Omental fat pad (tissue), 4 donors: ENCODE measurements around the gene TDRD10. TPM values are rescaled to one million over a fixed set of nuclear protein-coding genes. Genes with fewer than 3 reads are reported as not detected.
A peak's percentile ranks its signal among the peaks of the same experiment; 100 is the strongest.

Source experiments
- ATAC-seq: fragments of 150-250 bp; one replicate; pipeline ENCODE4 v1.9.1; 2016; ENCODE audit warnings: mild to moderate bottlenecking, moderate library complexity; ENCODE audit not compliant: low FRiP score
- DNase-seq: peaks from one replicate; pipeline ENCODE4 v3.0.0-alpha.2; 2019; ENCODE audit warnings: low spot score
- total RNA-seq, 4 donors: library from RNA; depleted of rRNA; stranded (reverse); fragments of >200 nt; gene quantifications; one replicate each; pipeline ENCODE4 v1.1.0, GENCODE V29; 2016
- TF ChIP-seq, protein P1 (sequence below), 3 donors: fragments of 450-650 bp; IDR thresholded peaks; one replicate each; pipeline ENCODE4 v1.5.1; 2016 to 2017; ENCODE audit warnings: antibody characterized with exemption in 3 of 3, mild to moderate bottlenecking in 3 of 3, moderate library complexity in 2 of 3

TDRD10 gene
- total RNA-seq, 4 donors from 2014 or later = 6.4 to 15.3 (median 7.7) TPM

DNA sequence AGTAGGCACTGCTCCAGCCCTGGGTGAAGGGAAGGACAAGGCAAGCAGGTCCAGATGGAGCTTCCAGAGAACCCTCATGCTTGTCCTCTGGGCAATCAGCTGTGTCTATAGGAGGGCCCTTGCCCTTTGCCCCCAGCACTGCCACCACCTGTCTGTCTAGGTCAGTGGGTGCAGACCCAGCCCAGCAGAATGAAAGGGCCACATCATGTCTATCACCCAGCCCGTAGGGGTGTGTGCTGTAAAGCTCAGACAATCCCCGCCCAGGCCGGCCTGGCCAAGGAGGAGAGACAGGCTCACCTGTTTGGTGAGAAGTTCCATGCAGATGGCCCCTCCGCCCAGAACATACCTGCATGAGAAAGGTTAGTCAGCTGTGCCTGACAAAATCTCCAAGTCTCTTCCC lies 49.5 kb downstream of the TDRD10 start:
- ATAC-seq (no peak), DNase-seq (no peak)
- TF ChIP-seq, protein P1, sequence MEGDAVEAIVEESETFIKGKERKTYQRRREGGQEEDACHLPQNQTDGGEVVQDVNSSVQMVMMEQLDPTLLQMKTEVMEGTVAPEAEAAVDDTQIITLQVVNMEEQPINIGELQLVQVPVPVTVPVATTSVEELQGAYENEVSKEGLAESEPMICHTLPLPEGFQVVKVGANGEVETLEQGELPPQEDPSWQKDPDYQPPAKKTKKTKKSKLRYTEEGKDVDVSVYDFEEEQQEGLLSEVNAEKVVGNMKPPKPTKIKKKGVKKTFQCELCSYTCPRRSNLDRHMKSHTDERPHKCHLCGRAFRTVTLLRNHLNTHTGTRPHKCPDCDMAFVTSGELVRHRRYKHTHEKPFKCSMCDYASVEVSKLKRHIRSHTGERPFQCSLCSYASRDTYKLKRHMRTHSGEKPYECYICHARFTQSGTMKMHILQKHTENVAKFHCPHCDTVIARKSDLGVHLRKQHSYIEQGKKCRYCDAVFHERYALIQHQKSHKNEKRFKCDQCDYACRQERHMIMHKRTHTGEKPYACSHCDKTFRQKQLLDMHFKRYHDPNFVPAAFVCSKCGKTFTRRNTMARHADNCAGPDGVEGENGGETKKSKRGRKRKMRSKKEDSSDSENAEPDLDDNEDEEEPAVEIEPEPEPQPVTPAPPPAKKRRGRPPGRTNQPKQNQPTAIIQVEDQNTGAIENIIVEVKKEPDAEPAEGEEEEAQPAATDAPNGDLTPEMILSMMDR (IDR thresholded peaks at IDR 0.05) = no peak

DNA sequence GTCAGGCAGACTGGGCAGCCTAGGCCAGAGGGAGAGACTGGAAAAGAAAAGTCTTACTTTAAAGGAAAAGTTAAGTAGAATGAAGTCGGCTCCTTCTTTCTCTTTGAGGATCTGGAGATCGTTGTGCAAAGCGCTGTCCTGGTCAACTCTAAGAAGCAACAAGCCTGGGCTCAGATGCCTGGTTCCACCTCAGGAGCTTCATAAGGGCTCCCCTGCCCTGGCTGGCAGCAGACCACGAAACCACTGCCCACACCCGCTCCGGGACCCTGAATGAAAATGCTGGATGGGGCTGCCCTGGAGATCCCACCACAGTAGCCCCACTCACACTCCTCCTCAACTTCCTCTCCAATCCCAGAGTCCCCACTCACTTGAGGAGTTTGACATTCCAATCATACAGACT lies 50.0 kb downstream of the TDRD10 start:
- TF ChIP-seq, protein P1 (IDR thresholded peaks at IDR 0.05) = no peak
- DNase-seq (no peak), ATAC-seq (no peak)

DNA sequence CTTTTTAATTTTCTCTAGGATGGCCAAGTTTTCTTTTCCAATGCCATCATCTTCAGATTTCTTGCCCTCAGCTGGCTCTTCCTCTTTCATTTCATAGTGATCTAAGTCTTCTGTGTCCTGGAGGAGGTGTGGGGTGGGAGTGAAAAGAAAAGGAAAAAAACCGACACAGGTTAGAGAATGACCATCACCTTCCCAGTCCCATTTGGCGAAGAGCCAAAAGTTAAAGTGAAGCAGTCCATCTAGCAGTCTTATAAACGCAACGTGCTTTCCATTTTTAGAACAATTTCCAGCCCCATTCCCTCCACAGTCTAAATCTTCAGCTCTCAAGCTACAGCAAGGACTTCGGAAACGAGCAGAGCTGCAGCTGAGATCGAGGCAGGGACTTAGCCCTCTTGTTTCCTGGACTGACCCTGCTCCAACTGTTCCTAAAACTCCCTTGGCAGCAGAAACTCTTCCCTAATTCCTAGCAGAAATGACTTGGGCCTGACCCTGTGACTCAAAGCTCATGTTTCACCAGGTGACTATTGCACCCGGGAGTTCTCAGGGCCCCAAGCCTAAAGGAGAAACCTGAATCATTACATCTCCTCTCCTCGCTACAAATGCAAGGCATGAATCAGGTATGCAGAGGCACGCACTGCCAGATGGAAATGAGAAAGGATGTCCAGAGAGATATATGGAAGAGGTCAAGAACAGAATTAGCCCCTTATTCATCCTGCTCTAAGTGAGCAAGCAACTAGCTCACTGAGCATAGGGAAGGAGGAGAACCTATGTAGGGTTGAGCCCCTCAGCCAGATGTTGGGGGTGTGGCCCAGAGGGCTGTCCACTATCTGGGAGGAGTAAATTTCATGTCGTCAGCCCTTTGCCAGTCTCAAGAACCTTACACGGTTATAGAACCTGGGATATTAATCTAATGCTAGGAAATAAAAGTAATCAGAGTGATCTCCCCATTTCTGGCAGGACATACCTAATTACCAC lies 51.3 kb downstream of the TDRD10 start:
- DNase-seq (no peak), ATAC-seq (peak; percentile 2)
- TF ChIP-seq, protein P1 (IDR thresholded peaks at IDR 0.05) = no peak

DNA sequence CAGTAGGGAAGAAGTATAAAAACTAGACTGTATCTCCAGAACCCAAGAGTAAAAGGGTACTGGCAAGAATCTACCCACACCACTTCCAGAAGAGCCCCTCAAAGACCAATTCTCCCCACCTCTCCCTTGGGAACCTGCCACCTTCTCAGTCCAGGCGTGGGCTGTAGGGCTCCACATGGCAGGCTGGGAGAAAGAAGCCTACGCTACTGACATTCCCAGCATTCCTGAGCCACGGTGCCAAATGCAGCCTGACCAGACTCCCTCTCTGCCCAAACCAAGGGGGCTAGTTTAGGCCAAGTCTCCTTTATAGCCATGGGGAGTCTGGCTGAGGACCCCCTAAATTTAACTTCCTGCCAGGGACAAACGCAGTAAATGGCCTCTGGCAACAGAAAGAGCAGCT lies 54.4 kb downstream of the TDRD10 start:
- ATAC-seq (no peak), DNase-seq (no peak)

DNA sequence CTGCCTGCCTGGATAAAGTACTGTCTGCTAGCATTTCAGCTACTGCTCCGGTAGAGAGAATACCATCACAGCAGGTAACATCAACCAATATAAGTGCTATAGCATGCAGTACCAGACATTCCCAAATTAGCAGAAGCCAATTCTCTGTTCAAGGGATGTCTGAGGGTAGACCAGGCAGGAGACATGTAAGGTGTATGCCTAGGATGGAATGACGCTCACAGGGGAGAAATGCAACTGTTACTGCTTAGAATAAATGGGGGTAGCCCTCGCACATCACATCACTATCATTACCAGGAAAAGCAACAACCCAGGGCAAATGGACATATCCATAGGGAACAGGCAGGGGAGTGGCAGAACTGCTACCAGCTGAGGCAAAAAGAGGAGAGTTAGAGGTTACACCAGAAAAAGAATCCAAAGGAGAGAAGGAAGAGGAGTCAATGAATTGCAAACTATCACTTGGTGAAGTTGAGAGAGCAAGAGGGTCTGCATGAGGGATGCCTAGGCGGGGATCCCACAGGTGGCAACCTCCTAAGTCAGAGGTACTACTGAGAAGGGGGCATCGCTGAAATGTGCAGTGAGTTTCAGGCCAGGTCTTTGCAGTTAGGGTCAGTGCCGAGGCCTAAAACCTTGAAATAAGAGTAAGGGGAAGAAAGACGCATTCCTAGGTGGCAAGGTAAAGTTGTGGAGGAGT lies 55.4 kb downstream of the TDRD10 start:
- ATAC-seq = no peak
- DNase-seq = no peak
- TF ChIP-seq, protein P1 (IDR thresholded peaks at IDR 0.05) = no peak

More for the DNA sequence above, 54.4 kb downstream of the TDRD10 start:
- TF ChIP-seq, protein P1 (IDR thresholded peaks at IDR 0.05) = no peak

DNA sequence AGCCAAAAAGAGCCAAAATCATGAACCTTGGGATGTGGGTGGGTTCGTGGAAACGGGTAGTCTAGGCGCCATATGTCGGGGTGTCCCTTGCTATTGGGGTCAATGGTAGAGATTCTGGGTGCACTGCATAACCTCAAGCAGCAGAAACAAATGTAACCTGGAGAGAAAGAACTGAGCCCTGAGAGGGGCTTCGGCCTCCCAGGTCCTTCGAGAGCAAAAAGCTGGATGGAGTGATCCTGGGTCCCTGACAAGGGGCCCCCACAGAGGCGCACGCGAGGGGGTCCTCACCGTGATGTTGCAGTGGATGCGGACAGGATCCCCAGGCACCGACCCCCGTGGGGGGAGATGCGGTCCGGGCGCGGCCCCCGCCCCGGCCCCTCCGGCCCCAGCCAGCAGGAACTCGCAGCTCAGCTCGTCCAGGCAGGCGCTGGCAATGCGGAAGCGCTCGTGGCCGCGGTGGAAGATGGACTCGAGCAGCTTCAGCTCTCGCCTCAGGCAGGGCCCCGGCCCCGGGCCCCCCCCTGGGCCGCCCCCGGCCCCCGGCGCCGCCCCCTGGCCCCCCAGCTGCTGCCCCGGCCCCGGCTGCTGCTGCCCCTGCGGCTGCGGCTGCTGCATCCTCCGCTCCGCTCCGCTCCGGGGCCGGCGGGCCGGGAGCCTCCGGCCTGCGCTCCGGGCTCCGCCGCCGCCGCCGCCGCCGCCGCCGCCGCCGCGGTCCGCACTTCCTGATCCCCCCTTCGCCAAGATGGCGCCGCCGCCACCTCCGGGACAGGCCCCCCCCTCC lies 56.1 kb downstream of the TDRD10 start, which contains the start of gene UBE2Q1:
Gene UBE2Q1 (minus strand): TSS at position 724 of the 781 bp plus-strand sequence. CDS start 109 bp downstream, at position 615.
- DNase-seq = no peak
- peak; percentile 12 for ATAC-seq
- TF ChIP-seq, protein P1 (IDR thresholded peaks at IDR 0.05) = no peak
